DMS53 treated with DMSO at 0.1 percent for 48 hours (cell line): Measurements from ENCODE around the gene SYN1.

Experiments used
- DNase-seq: peaks from one replicate; lab custom pipeline; 2025; ENCODE audit not compliant: unreplicated experiment; lab: John Stamatoyannopoulos, UW

Gene SYN1

GRCh38 chrX:47597222-47597621 is 22.4 kb downstream of the SYN1 start:
- DNase-seq, result no peak

GRCh38 chrX:47596256-47596655 is 23.4 kb downstream of the SYN1 start:
- no peak for DNase-seq

GRCh38 chrX:47595716-47596251 is 23.9 kb downstream of the SYN1 start:
- no peak for DNase-seq

- no peak for DNase-seq
These were observed 26.1 kb downstream of the SYN1 start for GRCh38 chrX:47593522-47593921.

- DNase-seq, result no peak
These were observed 28.7 kb downstream of the SYN1 start for GRCh38 chrX:47590984-47591383.

GRCh38 chrX:47587906-47588735 is 31.5 kb downstream of the SYN1 start:
- DNase-seq, result no peak

GRCh38 chrX:47587091-47587891 is 32.4 kb downstream of the SYN1 start:
- DNase-seq, result no peak

GRCh38 chrX:47586043-47586787 is 33.4 kb downstream of the SYN1 start:
- DNase-seq, result no peak

- no peak for DNase-seq
These were observed 34.4 kb downstream of the SYN1 start for GRCh38 chrX:47585273-47585672.

GRCh38 chrX:47584714-47585113 is 34.9 kb downstream of the SYN1 start:
- no peak for DNase-seq

GRCh38 chrX:47583240-47583861 is 36.3 kb downstream of the SYN1 start:
- no peak for DNase-seq

GRCh38 chrX:47581731-47582647 is 37.7 kb downstream of the SYN1 start, which contains the start of gene TIMP1:
Gene TIMP1, plus strand, starts transcription at chrX:47582436. Its CDS starts 980 bp downstream, at chrX:47583416.
- DNase-seq, result peak; percentile 78

GRCh38 chrX:47579537-47579936 is 40.1 kb downstream of the SYN1 start:
- DNase-seq, result no peak

GRCh38 chrX:47578692-47579091 is 41.0 kb downstream of the SYN1 start:
- DNase-seq, result no peak

GRCh38 chrX:47577901-47578300 is 41.8 kb downstream of the SYN1 start:
- no peak for DNase-seq

GRCh38 chrX:47577424-47577823 is 42.2 kb downstream of the SYN1 start:
- DNase-seq, result no peak

GRCh38 chrX:47576021-47576898 is 43.4 kb downstream of the SYN1 start:
- DNase-seq, result no peak

- no peak for DNase-seq
These were observed 44.9 kb downstream of the SYN1 start for GRCh38 chrX:47574547-47575301.
